ENCODE data around the gene PSMD11.

The PSMD11 gene

DNA sequence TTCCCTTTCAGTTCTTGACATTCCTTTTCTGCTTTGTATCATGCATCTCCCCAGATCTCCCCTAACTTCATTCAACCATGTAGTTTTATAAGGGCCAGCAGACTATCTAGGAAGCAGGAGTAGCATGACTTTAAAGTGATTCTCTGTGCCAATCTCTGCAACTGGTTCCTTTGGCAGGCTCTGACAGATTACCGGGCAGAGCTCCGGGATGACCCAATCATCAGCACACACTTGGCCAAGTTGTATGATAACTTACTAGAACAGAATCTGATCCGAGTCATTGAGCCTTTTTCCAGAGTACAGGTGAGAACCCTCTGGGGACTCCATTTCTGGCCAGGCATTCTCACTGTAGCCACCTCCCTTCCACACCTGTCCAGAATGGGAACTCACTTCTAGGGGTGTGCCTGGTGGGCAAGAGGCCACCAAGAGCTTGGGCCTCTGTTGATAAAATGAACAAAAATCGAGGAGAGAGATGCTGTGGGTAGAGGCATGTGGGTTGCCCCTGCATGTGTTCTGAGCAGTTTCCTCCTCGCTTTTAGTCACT lies 34.8 kb downstream of the PSMD11 start:
- no peak for DNase-seq (ENCODE audit: low read depth in 2 of 2)
- TF ChIP-seq, protein P1, sequence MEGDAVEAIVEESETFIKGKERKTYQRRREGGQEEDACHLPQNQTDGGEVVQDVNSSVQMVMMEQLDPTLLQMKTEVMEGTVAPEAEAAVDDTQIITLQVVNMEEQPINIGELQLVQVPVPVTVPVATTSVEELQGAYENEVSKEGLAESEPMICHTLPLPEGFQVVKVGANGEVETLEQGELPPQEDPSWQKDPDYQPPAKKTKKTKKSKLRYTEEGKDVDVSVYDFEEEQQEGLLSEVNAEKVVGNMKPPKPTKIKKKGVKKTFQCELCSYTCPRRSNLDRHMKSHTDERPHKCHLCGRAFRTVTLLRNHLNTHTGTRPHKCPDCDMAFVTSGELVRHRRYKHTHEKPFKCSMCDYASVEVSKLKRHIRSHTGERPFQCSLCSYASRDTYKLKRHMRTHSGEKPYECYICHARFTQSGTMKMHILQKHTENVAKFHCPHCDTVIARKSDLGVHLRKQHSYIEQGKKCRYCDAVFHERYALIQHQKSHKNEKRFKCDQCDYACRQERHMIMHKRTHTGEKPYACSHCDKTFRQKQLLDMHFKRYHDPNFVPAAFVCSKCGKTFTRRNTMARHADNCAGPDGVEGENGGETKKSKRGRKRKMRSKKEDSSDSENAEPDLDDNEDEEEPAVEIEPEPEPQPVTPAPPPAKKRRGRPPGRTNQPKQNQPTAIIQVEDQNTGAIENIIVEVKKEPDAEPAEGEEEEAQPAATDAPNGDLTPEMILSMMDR (IDR thresholded peaks at IDR 0.05; ENCODE audit: low read depth, low read length), result no peak
- no peak overlapping the region for H3K4me3 ChIP-seq (replicated peaks in 1 of 2; ENCODE audit: low read depth in 2 of 2, low read length in 2 of 2)

DNA sequence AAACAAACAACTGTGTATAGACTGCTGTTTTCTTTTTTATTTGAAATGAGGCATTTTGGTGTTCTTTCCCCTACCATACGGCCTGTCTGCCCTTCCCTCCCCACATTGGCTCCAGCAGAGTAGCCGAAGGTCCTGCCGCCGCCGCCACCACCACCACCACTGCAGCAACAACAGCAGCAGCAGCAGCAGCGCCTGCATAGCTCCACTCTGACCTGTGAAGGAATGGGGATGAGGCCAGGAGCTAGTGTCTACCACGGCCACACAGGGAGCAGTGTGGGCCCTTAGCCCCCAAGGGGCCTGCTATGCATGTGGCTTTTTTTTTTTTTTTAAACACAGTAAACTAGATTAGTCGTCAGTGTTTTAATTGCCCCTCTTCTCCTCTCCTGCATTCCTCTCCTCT lies 36.9 kb downstream of the PSMD11 start:
- DNase-seq (ENCODE audit: low read depth in 2 of 2), result no peak
- TF ChIP-seq, protein P1 (IDR thresholded peaks at IDR 0.05; ENCODE audit: low read depth, low read length), result no peak
- H3K4me3 ChIP-seq (replicated peaks in 1 of 2; ENCODE audit: low read depth in 2 of 2, low read length in 2 of 2), result no peak overlapping the region

DNA sequence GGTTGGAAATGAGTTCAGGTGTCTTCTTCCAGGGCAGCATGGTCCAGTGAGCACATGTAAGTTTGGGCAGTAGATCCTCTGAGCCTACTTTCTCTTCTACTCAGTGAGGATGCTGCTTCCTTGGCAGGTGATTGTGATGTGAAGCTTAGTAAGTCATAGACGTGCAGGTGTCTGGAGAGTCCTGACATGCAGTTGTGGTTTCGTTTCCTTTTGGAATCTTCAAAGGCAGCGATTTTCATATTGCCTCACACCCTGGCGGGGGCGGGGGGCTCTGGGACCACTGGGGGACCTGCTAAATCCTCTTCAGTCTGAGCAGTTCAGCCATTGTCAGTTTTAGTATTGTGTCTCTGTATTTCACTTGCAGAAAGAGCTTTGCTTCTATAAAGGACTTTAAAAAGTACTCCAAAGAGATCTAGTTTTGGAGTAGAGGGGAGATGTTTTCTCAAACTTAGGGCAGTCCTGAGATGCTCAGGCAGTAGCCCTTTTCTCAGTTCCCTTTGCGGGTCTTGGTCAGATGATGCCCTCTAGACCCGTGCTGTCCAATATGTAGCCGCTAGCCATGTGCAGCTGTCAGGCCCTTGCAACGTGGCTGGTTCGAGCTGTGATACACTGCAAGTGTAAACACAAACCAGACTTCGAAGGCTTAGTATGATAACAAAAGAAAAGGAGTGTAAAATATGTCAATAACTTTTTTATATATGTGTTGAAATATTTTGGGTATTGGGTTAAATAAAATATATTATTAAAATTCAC lies 38.4 kb downstream of the PSMD11 start:
- TF ChIP-seq, protein P1 (IDR thresholded peaks at IDR 0.05; ENCODE audit: low read depth, low read length), result no peak
- no peak for DNase-seq (ENCODE audit: low read depth in 2 of 2)
- no peak overlapping the region for H3K4me3 ChIP-seq (replicated peaks in 1 of 2; ENCODE audit: low read depth in 2 of 2, low read length in 2 of 2)

DNA sequence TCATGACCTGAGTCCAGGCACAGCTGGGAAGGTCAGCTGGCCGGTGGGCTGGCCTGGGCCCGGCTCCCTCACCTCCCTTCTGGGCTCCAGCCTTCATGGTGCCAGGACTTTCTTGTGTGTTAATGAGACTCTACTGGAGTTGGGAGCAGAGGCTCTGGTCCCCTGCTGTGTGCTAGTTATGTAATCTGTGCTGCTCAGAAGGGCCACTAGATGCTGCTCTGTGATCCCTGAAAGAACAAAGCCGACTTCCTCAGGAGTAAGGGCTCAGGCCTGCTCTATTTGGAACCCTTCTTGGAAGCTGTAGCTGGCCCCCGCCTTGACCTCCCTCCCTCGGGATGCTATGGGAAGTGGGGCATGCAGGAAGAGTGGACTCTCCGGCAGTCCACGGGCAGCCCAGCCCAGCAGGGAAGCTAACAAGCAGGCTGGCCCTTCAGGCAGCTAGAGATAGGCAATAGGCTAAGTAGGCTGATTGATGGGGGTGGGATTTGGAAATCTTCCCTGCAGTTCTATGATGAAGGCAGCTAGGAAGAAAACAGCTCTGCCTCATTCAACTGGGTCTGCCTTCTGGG lies 39.2 kb downstream of the PSMD11 start:
- TF ChIP-seq, protein P1 (IDR thresholded peaks at IDR 0.05; ENCODE audit: low read depth, low read length), result peak; percentile 83
- DNase-seq (ENCODE audit: low read depth in 2 of 2), result peak; percentile 83 to 94
- no peak overlapping the region for H3K4me3 ChIP-seq (replicated peaks in 1 of 2; ENCODE audit: low read depth in 2 of 2, low read length in 2 of 2)

DNA sequence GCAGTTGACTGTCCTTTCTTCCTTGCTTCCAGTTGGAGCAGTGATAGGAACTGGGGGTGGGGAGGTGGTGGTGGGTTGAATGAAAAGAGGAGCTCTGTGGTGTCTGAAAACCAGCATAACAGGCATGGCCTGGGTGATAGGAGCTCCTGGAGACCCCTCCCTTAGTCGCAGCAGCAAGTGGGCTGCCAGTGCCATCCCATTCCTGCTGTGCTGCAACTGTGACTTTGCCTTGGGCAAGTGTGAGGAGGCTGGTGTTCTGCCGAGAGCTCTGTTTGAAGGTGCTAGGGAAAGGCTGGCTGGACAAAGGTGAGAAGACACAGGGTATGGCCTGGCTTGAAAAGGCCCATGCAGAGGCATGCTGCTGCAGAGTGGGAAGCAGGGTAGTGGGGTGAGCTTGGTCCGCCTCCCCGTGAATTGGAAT lies 39.7 kb downstream of the PSMD11 start:
- no peak overlapping the region for H3K4me3 ChIP-seq (replicated peaks in 1 of 2; ENCODE audit: low read depth in 2 of 2, low read length in 2 of 2)
- TF ChIP-seq, protein P1 (IDR thresholded peaks at IDR 0.05; ENCODE audit: low read depth, low read length), result no peak
- no peak for DNase-seq (ENCODE audit: low read depth in 2 of 2)

DNA sequence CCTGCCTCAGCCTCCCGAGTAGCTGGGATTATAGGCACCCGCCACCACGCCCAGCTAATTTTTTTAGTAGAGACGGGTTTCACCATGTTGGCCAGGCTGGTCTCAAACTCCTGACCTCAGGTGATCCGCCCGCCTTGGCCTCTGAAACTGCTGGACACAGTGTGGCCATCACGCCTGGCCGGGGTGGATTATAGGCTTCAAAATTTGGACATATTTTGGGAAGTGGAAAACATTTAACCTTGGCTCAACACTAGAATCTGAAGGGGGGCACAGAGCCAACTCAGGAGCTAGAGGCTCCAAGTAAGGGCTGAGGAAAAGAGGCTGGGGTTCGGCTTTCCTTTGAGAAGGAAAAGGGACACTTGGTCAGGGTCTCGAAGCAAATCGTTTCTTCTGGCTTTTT lies 40.3 kb downstream of the PSMD11 start:
- no peak overlapping the region for H3K4me3 ChIP-seq (replicated peaks in 1 of 2; ENCODE audit: low read depth in 2 of 2, low read length in 2 of 2)
- no peak for DNase-seq (ENCODE audit: low read depth in 2 of 2)
- TF ChIP-seq, protein P1 (IDR thresholded peaks at IDR 0.05; ENCODE audit: low read depth, low read length), result no peak
